Endothelial cell (in vitro differentiated cells): ENCODE measurements around the gene ETV6. TPM values are rescaled to one million over a fixed set of nuclear protein-coding genes. Genes with fewer than 3 reads are reported as not detected.

Experiments used
- DNase-seq: peaks from one replicate; pipeline ENCODE4 v3.0.0; 2021; ENCODE audit warnings: low spot score
- H3K27ac Mint-ChIP-seq: one replicate; pipeline ENCODE4 v1.8.0; 2021; ENCODE audit warnings: mixed read lengths, inconsistent platforms; ENCODE audit not compliant: unreplicated experiment
- H3K27me3 Mint-ChIP-seq: one replicate; pipeline ENCODE4 v1.8.0; 2021; ENCODE audit warnings: mild to moderate bottlenecking, moderate library complexity, mixed read lengths, inconsistent platforms; ENCODE audit not compliant: unreplicated experiment
- H3K36me3 Mint-ChIP-seq: one replicate; pipeline ENCODE4 v1.8.0; 2021; ENCODE audit warnings: mild to moderate bottlenecking, low read depth, mixed read lengths, inconsistent platforms; ENCODE audit not compliant: unreplicated experiment
- H3K4me1 Mint-ChIP-seq: one replicate; pipeline ENCODE4 v1.8.0; 2021; ENCODE audit warnings: mild to moderate bottlenecking, mixed read lengths, inconsistent platforms; ENCODE audit not compliant: unreplicated experiment
- H3K4me3 Mint-ChIP-seq: one replicate; pipeline ENCODE4 v1.8.0; 2021; ENCODE audit warnings: mild to moderate bottlenecking, mixed read lengths, inconsistent platforms; ENCODE audit not compliant: unreplicated experiment
- H3K9me3 Mint-ChIP-seq: one replicate; pipeline ENCODE4 v1.8.0; 2021; ENCODE audit warnings: mixed read lengths, inconsistent platforms; ENCODE audit not compliant: unreplicated experiment
- CTCF ChIP-seq: fragments of 200-600 bp; sonication (generic); IDR thresholded peaks from one replicate; pipeline ENCODE4 v1.5.0; 2021; ENCODE audit warnings: antibody characterized with exemption; ENCODE audit not compliant: unreplicated experiment
- total RNA-seq: library from RNA; stranded (reverse); fragmentation: NEBNext Ultra II Directional; extraction: Animal tissue kit (Norgen Biotek cat#: 25700); gene quantifications from one replicate; pipeline ENCODE4 v1.2.1, GENCODE V29; 2021; ENCODE audit not compliant: unreplicated experiment

The ETV6 gene
- total RNA-seq, 1 donor from 2014 or later = 98.7 TPM

- no peak overlapping the region for H3K4me3 Mint-ChIP-seq
- DNase-seq = no peak
- TF ChIP-seq CTCF = no peak
Observed at GRCh38 chr12:11697670-11698387, 48.4 kb downstream of the ETV6 start.

GRCh38 chr12:11698729-11699128 is 49.3 kb downstream of the ETV6 start:
- H3K9me3 Mint-ChIP-seq = no peaks in the 10 kb centered on the region
- H3K4me1 Mint-ChIP-seq = peaks cover 45% of the 10 kb centered on the region
- no peak overlapping the region for H3K27ac Mint-ChIP-seq
- peaks cover 7% of the 10 kb centered on the region for H3K27me3 Mint-ChIP-seq
- no peak overlapping the region for H3K4me3 Mint-ChIP-seq
- no peak for DNase-seq
- no peak for TF ChIP-seq CTCF
- peaks cover 25% of the 10 kb centered on the region for H3K36me3 Mint-ChIP-seq

More at GRCh38 chr12:11697670-11698387, 48.4 kb downstream of the ETV6 start:
- Mint-ChIP-seq H3K27ac (no peak overlapping the region), H3K27me3 (peaks cover 6% of the 10 kb centered on the region), H3K4me1 (peaks cover 44% of the 10 kb centered on the region), H3K36me3 (peaks cover 21% of the 10 kb centered on the region), H3K9me3 (no peaks in the 10 kb centered on the region)

GRCh38 chr12:11701433-11701832 is 52.0 kb downstream of the ETV6 start:
- peaks cover 21% of the 10 kb centered on the region for H3K36me3 Mint-ChIP-seq
- H3K27ac Mint-ChIP-seq = peak overlapping the region; percentile 93
- H3K4me3 Mint-ChIP-seq = peak overlapping the region; percentile 40
- peaks cover 7% of the 10 kb centered on the region for H3K27me3 Mint-ChIP-seq
- H3K4me1 Mint-ChIP-seq = peaks cover 61% of the 10 kb centered on the region
- H3K9me3 Mint-ChIP-seq = no peaks in the 10 kb centered on the region
- no peak for DNase-seq
- TF ChIP-seq CTCF = no peak

GRCh38 chr12:11702959-11703358 is 53.5 kb downstream of the ETV6 start:
- Mint-ChIP-seq H3K9me3 (no peaks in the 10 kb centered on the region), H3K27me3 (peaks cover 7% of the 10 kb centered on the region), H3K4me1 (peaks cover 59% of the 10 kb centered on the region), H3K36me3 (peaks cover 25% of the 10 kb centered on the region), H3K27ac (no peak overlapping the region), H3K4me3 (no peak overlapping the region)
- no peak for DNase-seq
- no peak for TF ChIP-seq CTCF

- H3K4me1 Mint-ChIP-seq = peaks cover 61% of the 10 kb centered on the region
Observed at GRCh38 chr12:11703378-11703777, 53.9 kb downstream of the ETV6 start.

More at GRCh38 chr12:11703378-11703777, 53.9 kb downstream of the ETV6 start:
- Mint-ChIP-seq H3K27ac (no peak overlapping the region), H3K27me3 (peaks cover 7% of the 10 kb centered on the region), H3K36me3 (peaks cover 26% of the 10 kb centered on the region), H3K9me3 (no peaks in the 10 kb centered on the region), H3K4me3 (no peak overlapping the region)
- TF ChIP-seq CTCF = no peak
- no peak for DNase-seq
